ENCODE results near the gene NFATC3. TPM values are rescaled to one million over a fixed set of nuclear protein-coding genes. Genes with fewer than 3 reads are reported as not detected.
"Not testable (repeated sequence)": the region's sequence is repeated elsewhere in the genome, so short reads cannot be mapped to it uniquely, and the experiment has no call there.

Gene NFATC3
- total RNA-seq, 4 donors from 2014 or later: 67.7 to 107 (median 71.7) TPM

- Histone ChIP-seq H3K27me3 (no peaks in the 10 kb centered on the region), H3K4me1 (peaks cover 16 to 18% of the 10 kb centered on the region in 2 donors), H3K36me3 (no peaks in the 10 kb centered on the region), H3K27ac (no peak overlapping the region), H3K9me3 (no peaks in the 10 kb centered on the region), H3K4me3 (replicated peaks in 1 of 3) (no peak overlapping the region)
- peak in 5 of 6 experiments; percentile 6 to 50 (median 31) for TF ChIP-seq CTCF (IDR thresholded peaks at IDR 0.05)
- TF ChIP-seq POLR2A (IDR thresholded peaks at IDR 0.05): no peak
- DNase-seq: no peak
- 93% methylated on average over 2 of the region's 2 CpGs for WGBS, 2 donors
- intact Hi-C loops (cut with DNase I): no loop called here
Observed at GRCh38 chr16:68116256-68116867, 31.2 kb downstream of the NFATC3 start.

DNA sequence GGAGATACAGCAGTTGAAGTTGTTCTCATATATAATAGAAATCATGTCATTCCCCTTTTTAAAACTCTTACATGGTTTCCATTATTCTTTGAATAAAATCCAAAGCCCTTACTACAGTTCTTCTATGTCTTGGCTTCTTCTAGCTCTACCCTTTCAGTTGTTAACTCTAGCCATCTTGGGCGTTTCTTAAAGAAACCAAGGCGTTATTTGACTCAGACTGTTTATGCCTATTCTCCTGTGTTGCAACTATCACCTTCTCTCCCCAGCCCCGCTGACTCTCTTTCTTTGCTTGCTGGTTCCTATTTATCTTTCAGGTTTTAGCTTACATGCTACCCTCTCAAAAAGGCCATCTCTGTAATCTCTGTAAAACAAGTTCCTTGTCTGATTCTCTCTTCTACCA lies 32.7 kb downstream of the NFATC3 start:
- DNase-seq: no peak
- H3K27ac ChIP-seq: no peak overlapping the region
- TF ChIP-seq POLR2A (IDR thresholded peaks at IDR 0.05) (no peak), CTCF (IDR thresholded peaks at IDR 0.05) (no peak)
- intact Hi-C loops (cut with DNase I): no loop called here
- peaks cover 16 to 18% of the 10 kb centered on the region in 2 donors for H3K4me1 ChIP-seq
- H3K27me3 ChIP-seq: no peaks in the 10 kb centered on the region
- no peak overlapping the region for H3K4me3 ChIP-seq (replicated peaks in 1 of 3)
- WGBS, 2 donors: 92 to 97% methylated on average over 3 of the region's 3 CpGs
- H3K36me3 ChIP-seq: no peaks in the 10 kb centered on the region
- no peaks in the 10 kb centered on the region for H3K9me3 ChIP-seq

GRCh38 chr16:68118954-68119353 lies 33.8 kb downstream of the NFATC3 start:
- DNase-seq; intact Hi-C loops (cut with DNase I); H3K4me3 ChIP-seq (replicated peaks in 1 of 3); H3K36me3 ChIP-seq; H3K27ac ChIP-seq; H3K27me3 ChIP-seq; H3K9me3 ChIP-seq: not testable (repeated sequence)
- H3K4me1 ChIP-seq: peaks cover 13 to 16% of the 10 kb centered on the region in 2 donors
- WGBS, 2 donors: 94 to 97% methylated on average over 13 of the region's 13 CpGs

- H3K4me3 ChIP-seq (replicated peaks in 1 of 3); H3K36me3 ChIP-seq; intact Hi-C loops (cut with DNase I); H3K27me3 ChIP-seq; H3K27ac ChIP-seq; DNase-seq; H3K9me3 ChIP-seq: not testable (repeated sequence)
- H3K4me1 ChIP-seq: peaks cover 13 to 23% of the 10 kb centered on the region in 2 donors
- WGBS, 2 donors: 90 to 91% methylated on average over 5 of the region's 5 CpGs
Observed at GRCh38 chr16:68120496-68120895, 35.3 kb downstream of the NFATC3 start.

DNA sequence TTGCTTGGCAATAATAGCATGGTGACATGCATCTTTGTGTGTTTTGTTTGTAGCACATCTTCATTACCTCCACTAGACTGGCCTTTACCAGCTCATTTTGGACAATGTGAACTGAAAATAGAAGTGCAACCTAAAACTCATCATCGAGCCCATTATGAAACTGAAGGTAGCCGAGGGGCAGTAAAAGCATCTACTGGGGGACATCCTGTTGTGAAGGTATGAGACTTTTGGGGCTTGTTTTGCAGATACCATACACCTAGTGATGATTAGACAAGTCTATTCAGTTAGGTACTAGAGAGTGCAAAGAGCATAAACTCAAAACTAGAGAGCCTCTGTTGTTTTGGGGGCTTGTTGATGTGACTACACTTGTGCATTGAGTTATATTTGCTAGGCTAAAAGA lies 41.2 kb downstream of the NFATC3 start:
- Histone ChIP-seq H3K4me3 (replicated peaks in 1 of 3) (no peak overlapping the region), H3K27ac (no peak overlapping the region), H3K36me3 (no peaks in the 10 kb centered on the region), H3K4me1 (peaks cover 24 to 26% of the 10 kb centered on the region in 2 donors), H3K27me3 (no peaks in the 10 kb centered on the region), H3K9me3 (no peaks in the 10 kb centered on the region)
- TF ChIP-seq POLR2A (IDR thresholded peaks at IDR 0.05): no peak
- TF ChIP-seq CTCF (IDR thresholded peaks at IDR 0.05): no peak
- intact Hi-C loops (cut with DNase I): no loop called here
- DNase-seq: no peak
- WGBS, 2 donors: 80 to 89% methylated on average over 2 of the region's 2 CpGs

DNA sequence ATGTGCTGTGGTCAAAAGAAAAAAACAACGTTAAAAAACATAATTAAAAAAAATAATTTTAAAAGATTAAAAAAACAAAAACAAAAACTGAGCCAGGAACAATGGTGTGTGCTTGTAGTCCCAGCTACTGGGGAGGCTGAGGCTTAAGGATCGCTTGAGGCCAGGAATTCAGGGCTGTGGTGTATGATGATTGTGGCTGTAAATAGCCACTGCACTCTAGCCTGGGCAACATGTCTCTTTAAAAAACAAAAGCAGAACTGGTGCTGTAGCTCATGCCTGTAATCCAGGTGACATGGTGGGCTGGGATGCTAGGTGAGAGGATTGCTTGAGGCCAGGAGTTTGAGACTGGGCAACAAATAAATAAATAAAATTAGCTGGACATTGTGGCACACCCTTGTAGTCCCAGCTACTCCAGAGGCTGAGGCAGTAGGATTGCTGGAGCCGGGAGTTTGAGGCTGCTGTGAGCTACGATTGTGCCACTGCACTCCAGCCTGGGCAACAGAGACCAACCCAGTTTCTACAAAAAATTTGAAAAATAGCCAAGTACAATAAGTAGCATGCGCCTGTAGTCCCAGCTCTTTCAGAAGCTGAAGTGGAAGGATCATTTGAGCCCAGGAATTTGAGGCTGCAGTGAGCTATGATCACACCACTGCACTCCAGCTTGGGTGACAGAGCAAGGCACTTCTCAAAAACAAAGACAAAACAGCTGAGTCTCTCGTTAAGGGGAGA lies 43.6 kb downstream of the NFATC3 start:
- TF ChIP-seq POLR2A (IDR thresholded peaks at IDR 0.05): peak in 1 of 2 donors; percentile 8
- no peak for TF ChIP-seq CTCF (IDR thresholded peaks at IDR 0.05)
- intact Hi-C loops (cut with DNase I): no loop called here
- Histone ChIP-seq H3K4me1 (peaks cover 24 to 31% of the 10 kb centered on the region in 2 donors), H3K4me3 (replicated peaks in 1 of 3) (no peak overlapping the region), H3K27ac (peak overlapping the region; percentile 68 to 87 (median 84)), H3K9me3 (no peaks in the 10 kb centered on the region), H3K36me3 (no peaks in the 10 kb centered on the region), H3K27me3 (no peaks in the 10 kb centered on the region)
- 42 to 47% methylated on average over 6 of the region's 6 CpGs for WGBS, 2 donors
- DNase-seq: peak; percentile 72 to 75
